Activated naive CD8-positive, alpha-beta T cell treated with anti-CD3 and anti-CD28 coated beads for 36 hours (primary cell): ENCODE measurements around the gene SASH1. TPM values are rescaled to one million over a fixed set of nuclear protein-coding genes. Genes with fewer than 3 reads are reported as not detected.

Source experiments
- DNase-seq: peaks from one replicate; pipeline ENCODE4 v3.0.0; 2021
- H3K27ac Mint-ChIP-seq: one replicate; pipeline ENCODE4 v1.8.0; 2022; ENCODE audit warnings: mild to moderate bottlenecking, moderate library complexity, mixed read lengths
- H3K27me3 Mint-ChIP-seq: one replicate; pipeline ENCODE4 v1.8.0; 2022; ENCODE audit warnings: mild to moderate bottlenecking, mixed read lengths
- H3K36me3 Mint-ChIP-seq: one replicate; pipeline ENCODE4 v1.8.0; 2021; ENCODE audit warnings: mild to moderate bottlenecking, mixed read lengths
- H3K4me1 Mint-ChIP-seq: one replicate; pipeline ENCODE4 v1.8.0; 2021; ENCODE audit warnings: mixed read lengths
- H3K4me3 Mint-ChIP-seq: one replicate; pipeline ENCODE4 v1.8.0; 2022; ENCODE audit warnings: mild to moderate bottlenecking, moderate library complexity, mixed read lengths
- H3K9me3 Mint-ChIP-seq: one replicate; pipeline ENCODE4 v1.8.0; 2022; ENCODE audit warnings: mixed read lengths
- total RNA-seq, 2 experiments: library from RNA; stranded (reverse); gene quantifications; one replicate each; pipeline ENCODE4 v1.2.3, GENCODE V29; 2021

The SASH1 gene
- total RNA-seq, 2 experiments from 2014 or later = 0.04 TPM

DNA sequence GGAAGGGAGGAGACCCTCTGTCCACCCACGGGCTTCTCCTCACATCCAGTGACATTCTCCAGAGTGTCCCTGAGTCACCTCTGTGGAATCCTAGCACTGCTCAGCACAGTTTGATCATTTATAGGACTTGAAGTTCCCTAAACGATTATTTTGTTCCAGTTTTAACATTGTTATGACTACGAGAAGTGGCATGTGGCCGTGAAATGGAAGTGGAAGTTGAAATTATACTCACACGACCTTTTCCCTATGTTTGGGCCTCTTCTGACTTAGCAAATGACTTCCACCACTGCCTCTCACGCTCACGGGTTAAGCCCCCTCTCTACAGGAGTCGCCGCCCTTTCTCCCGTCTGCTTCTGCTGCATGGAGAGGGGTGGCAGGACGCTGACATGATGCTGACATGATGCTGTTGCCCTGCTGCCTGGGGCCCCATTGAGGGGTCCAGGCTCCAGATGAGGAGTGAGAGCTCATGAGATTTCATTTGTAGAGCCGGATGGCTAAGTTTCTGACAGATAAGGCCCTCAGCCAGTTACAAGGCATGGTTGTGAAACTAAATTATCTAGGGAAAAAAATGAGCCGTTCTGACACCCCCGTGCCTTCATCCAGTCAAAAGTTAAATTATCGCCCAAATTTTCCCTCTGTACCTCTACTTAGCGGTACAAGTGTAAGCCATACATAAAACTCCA, 250.6 kb downstream of the SASH1 start:
- H3K4me1 Mint-ChIP-seq = no peaks in the 10 kb centered on the region
- H3K9me3 Mint-ChIP-seq = no peaks in the 10 kb centered on the region
- H3K36me3 Mint-ChIP-seq = no peaks in the 10 kb centered on the region
- no peak overlapping the region for H3K4me3 Mint-ChIP-seq
- no peak overlapping the region for H3K27ac Mint-ChIP-seq
- DNase-seq = no peak
- peaks cover 16% of the 10 kb centered on the region for H3K27me3 Mint-ChIP-seq

- no peaks in the 10 kb centered on the region for H3K36me3 Mint-ChIP-seq
- H3K27ac Mint-ChIP-seq = no peak overlapping the region
- H3K4me3 Mint-ChIP-seq = no peak overlapping the region
- no peaks in the 10 kb centered on the region for H3K9me3 Mint-ChIP-seq
- H3K4me1 Mint-ChIP-seq = no peaks in the 10 kb centered on the region
- peaks cover 12% of the 10 kb centered on the region for H3K27me3 Mint-ChIP-seq
- DNase-seq = no peak
Observed at GRCh38 chr6:148593813-148594170, 251.2 kb downstream of the SASH1 start.

GRCh38 chr6:148595550-148595949, 252.9 kb downstream of the SASH1 start:
- H3K27ac Mint-ChIP-seq = no peak overlapping the region
- H3K36me3 Mint-ChIP-seq = no peaks in the 10 kb centered on the region
- H3K4me3 Mint-ChIP-seq = no peak overlapping the region
- peaks cover 16% of the 10 kb centered on the region for H3K27me3 Mint-ChIP-seq
- H3K9me3 Mint-ChIP-seq = peaks cover 2% of the 10 kb centered on the region
- no peak for DNase-seq
- H3K4me1 Mint-ChIP-seq = no peaks in the 10 kb centered on the region

DNA sequence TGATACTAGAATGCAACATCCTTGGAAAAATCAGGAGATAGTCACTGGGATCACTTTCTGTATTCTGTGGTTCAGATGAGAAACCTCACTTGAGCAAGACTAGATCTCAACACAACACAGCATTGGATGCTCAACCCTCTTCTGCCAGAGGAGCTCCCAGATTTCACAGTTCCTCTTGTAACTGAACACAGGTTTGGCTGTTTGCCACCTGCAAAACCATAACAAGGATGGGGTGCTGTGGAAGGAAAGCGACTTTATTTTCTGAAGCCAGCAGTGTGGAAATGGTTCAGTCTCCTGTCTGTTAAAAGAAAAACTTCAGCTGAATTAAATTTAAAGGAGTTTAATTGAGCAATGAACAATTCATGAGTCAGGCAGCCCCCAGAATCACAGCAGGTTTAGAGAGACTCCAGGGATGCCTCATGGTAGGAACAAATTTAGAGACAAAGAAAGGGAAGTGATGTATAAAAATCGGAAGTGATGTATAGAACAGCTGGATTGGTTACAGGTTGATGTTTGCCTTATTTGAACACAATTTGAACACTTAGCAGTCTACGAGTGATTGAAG, 254.3 kb downstream of the SASH1 start:
- Mint-ChIP-seq H3K27me3 (peaks cover 17% of the 10 kb centered on the region), H3K36me3 (peaks cover 3% of the 10 kb centered on the region), H3K27ac (no peak overlapping the region), H3K9me3 (peaks cover 11% of the 10 kb centered on the region), H3K4me1 (peaks cover 1% of the 10 kb centered on the region), H3K4me3 (no peak overlapping the region)
- no peak for DNase-seq

- Mint-ChIP-seq H3K4me3 (no peak overlapping the region), H3K4me1 (peaks cover 2% of the 10 kb centered on the region), H3K9me3 (peaks cover 14% of the 10 kb centered on the region), H3K36me3 (peaks cover 3% of the 10 kb centered on the region), H3K27ac (no peak overlapping the region), H3K27me3 (peaks cover 20% of the 10 kb centered on the region)
- DNase-seq = no peak
Observed at GRCh38 chr6:148598724-148599123, 256.1 kb downstream of the SASH1 start.

DNA sequence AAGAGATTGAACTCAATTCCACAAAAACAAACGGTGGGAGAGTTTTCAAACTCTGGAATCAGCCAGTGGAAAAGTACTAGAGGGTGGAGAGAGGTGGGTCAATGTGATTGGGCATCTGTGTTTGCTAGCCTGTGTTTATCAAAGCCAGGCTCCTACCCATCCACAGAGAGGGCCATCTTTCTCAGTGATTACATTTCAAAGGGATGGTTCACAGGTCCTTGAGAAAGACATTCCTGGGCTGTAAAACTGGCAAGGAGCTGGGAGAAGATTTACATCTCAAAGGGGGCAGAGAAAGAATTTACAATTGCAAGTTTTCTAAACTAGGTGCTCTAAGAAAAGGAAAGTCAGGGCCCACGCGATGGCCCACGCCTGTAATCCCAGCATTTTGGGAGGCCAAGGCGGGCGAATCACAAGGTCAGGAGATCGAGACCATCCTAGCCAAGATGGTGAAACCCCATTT, 257.4 kb downstream of the SASH1 start:
- DNase-seq = no peak
- peaks cover 18% of the 10 kb centered on the region for H3K27me3 Mint-ChIP-seq

More for the DNA sequence above, 257.4 kb downstream of the SASH1 start:
- H3K9me3 Mint-ChIP-seq = peaks cover 14% of the 10 kb centered on the region
- no peak overlapping the region for H3K27ac Mint-ChIP-seq
- H3K36me3 Mint-ChIP-seq = peaks cover 3% of the 10 kb centered on the region
- H3K4me3 Mint-ChIP-seq = no peak overlapping the region
- peaks cover 2% of the 10 kb centered on the region for H3K4me1 Mint-ChIP-seq
